OCI-LY7 (cell line): ENCODE results near the gene CCDC93. TPM values are rescaled to one million over a fixed set of nuclear protein-coding genes. Genes with fewer than 3 reads are reported as not detected.

ENCODE experiments used
- BruUV-seq: library from RNA; stranded (reverse); fragments of 400-500 nt; replicated peaks from 2 replicates; lab custom pipeline; 2021; lab: Mats Ljungman, UMichigan
- CTCF ChIA-PET: fragments of 300-600 bp; sonication (Branson Sonifier 250); formaldehyde crosslinking; loops from one replicate; lab custom pipeline; 2022; ENCODE audit warnings: antibody characterized with exemption; ENCODE audit not compliant: unreplicated experiment; lab: Charles Lee
- POLR2A ChIA-PET: fragments of 300-600 bp; sonication (Branson Sonifier 250); formaldehyde crosslinking; loops from one replicate; lab custom pipeline; 2022; ENCODE audit warnings: antibody characterized with exemption; lab: Charles Lee
- DNase-seq: peaks from one replicate; pipeline ENCODE4 v3.0.0-alpha.2; 2015; ENCODE audit warnings: low spot score
- H2AFZ ChIP-seq: fragments of 200-600 bp; sonication (generic), shearing (Covaris generic); 2 replicates; pipeline ENCODE4 v1.6.1; 2014; ENCODE audit warnings: mild to moderate bottlenecking, antibody characterized with exemption, low read length, moderate library complexity
- H3K27ac ChIP-seq: fragments of 200-600 bp; sonication (generic); 2 replicates; pipeline ENCODE4 v1.5.1; 2014; ENCODE audit warnings: mixed run types, low read depth, mild to moderate bottlenecking, moderate library complexity, low read length, inconsistent platforms; ENCODE audit not compliant: poor library complexity, severe bottlenecking
- H3K36me3 ChIP-seq: fragments of 200-600 bp; sonication (generic); 2 replicates; pipeline ENCODE4 v1.6.1; 2014; ENCODE audit warnings: mild to moderate bottlenecking, antibody characterized with exemption, low read length, moderate library complexity, mixed read lengths; ENCODE audit not compliant: insufficient read depth
- H3K4me1 ChIP-seq: fragments of 200-600 bp; sonication (generic); 2 replicates; pipeline ENCODE4 v1.5.1; 2014; ENCODE audit warnings: mild to moderate bottlenecking, low read length; ENCODE audit not compliant: insufficient read depth, poor library complexity, severe bottlenecking
- H3K4me2 ChIP-seq: fragments of 200-600 bp; sonication (generic); 2 replicates; pipeline ENCODE4 v1.6.1; 2014; ENCODE audit warnings: mild to moderate bottlenecking, low read length
- H3K4me3 ChIP-seq: fragments of 200-600 bp; sonication (generic); 2 replicates; pipeline ENCODE4 v1.5.1; 2014; ENCODE audit warnings: mild to moderate bottlenecking, low read depth, low read length; ENCODE audit not compliant: poor library complexity, severe bottlenecking
- H3K79me2 ChIP-seq: fragments of 200-600 bp; sonication (generic); 2 replicates; pipeline ENCODE4 v1.6.1; 2016; ENCODE audit warnings: low read depth, mild to moderate bottlenecking, low read length, moderate library complexity, mixed read lengths; ENCODE audit not compliant: insufficient read depth
- H3K9me2 ChIP-seq: fragments of 200-600 bp; sonication (generic); 2 replicates; pipeline ENCODE4 v1.6.1; 2016; ENCODE audit warnings: mild to moderate bottlenecking, low read length, mixed read lengths; ENCODE audit not compliant: insufficient read depth
- H3K9me3 ChIP-seq: fragments of 200-600 bp; sonication (generic); 2 replicates; pipeline ENCODE4 v1.6.1; 2014; ENCODE audit warnings: mild to moderate bottlenecking, mixed run types, low read length, mixed read lengths
- H4K20me1 ChIP-seq: fragments of 200-600 bp; sonication (generic); 2 replicates; pipeline ENCODE4 v1.6.1; 2014; ENCODE audit warnings: mild to moderate bottlenecking, antibody characterized with exemption, low read length, moderate library complexity, mixed read lengths; ENCODE audit not compliant: insufficient read depth
- CTCF ChIP-seq: fragments of 200-600 bp; sonication (generic); conservative IDR thresholded peaks from 2 replicates; pipeline ENCODE4 v1.5.1; 2014; ENCODE audit warnings: mild to moderate bottlenecking, antibody characterized with exemption, low read length, moderate library complexity, mixed read lengths
- EZH2phosphoT487 ChIP-seq: fragments of 200-600 bp; sonication (generic); IDR thresholded peaks from 2 replicates; pipeline ENCODE4 v1.6.1; 2018; ENCODE audit warnings: low read depth, borderline replicate concordance, mild to moderate bottlenecking, mixed run types, antibody characterized with exemption, low read length, moderate library complexity, mixed read lengths
- intact Hi-C: fragments of 100-400 bp; cut with micrococcal nuclease; formaldehyde crosslinking; loops from one replicate; pipeline ENCODE4 v1.10.0; 2022; ENCODE audit not compliant: unreplicated experiment
- total RNA-seq, 2 experiments: library from RNA; depleted of rRNA in 1 of 2; stranded (reverse); fragments of >200 nt in 1 of 2; shearing (Covaris generic) in 1 of 2; gene quantifications; 2 replicates each; pipeline ENCODE4 v1.2.3, GENCODE V29; 2014 to 2022

The CCDC93 gene
- total RNA-seq, 2 experiments from 2014 or later, result 25.6 to 53.8 TPM

GRCh38 chr2:117968722-117969121 is 45.1 kb downstream of the CCDC93 start:
- CTCF ChIA-PET, result no interaction called here

GRCh38 chr2:117967977-117968718 is 45.7 kb downstream of the CCDC93 start:
- Histone ChIP-seq H3K9me2 (no peaks in the 10 kb centered on the region), H3K4me1 (no peaks in the 10 kb centered on the region), H4K20me1 (no peaks in the 10 kb centered on the region), H3K36me3 (peaks cover 76% of the 10 kb centered on the region), H2AFZ (no peak overlapping the region), H3K27ac (no peak overlapping the region), H3K4me2 (no peak overlapping the region), H3K9me3 (no peaks in the 10 kb centered on the region), H3K4me3 (no peak overlapping the region), H3K79me2 (no peaks in the 10 kb centered on the region)
- intact Hi-C loops, result no loop called here
- no peak for DNase-seq
- TF ChIP-seq CTCF (no peak), EZH2phosphoT487 (no peak)
- POLR2A ChIA-PET, result interaction anchor here (0.9 kb wide), 1 partner anchor 17 kb away, joined by 3 read pairs; no protein-coding TSS in a partner anchor
- CTCF ChIA-PET, result no interaction called here
- no TSS peak for BruUV-seq

More at GRCh38 chr2:117968722-117969121, 45.1 kb downstream of the CCDC93 start:
- POLR2A ChIA-PET, result interaction anchor here (0.9 kb wide), 1 partner anchor 18 kb away, joined by 3 read pairs; no protein-coding TSS in a partner anchor
- no peak for TF ChIP-seq EZH2phosphoT487
- no peak for TF ChIP-seq CTCF
- no peak overlapping the region for H3K27ac ChIP-seq
- no TSS peak for BruUV-seq
- H3K36me3 ChIP-seq, result peaks cover 78% of the 10 kb centered on the region
- no peaks in the 10 kb centered on the region for H3K9me3 ChIP-seq
- no peak overlapping the region for H2AFZ ChIP-seq
- DNase-seq, result no peak
- no peaks in the 10 kb centered on the region for H3K9me2 ChIP-seq
- intact Hi-C loops, result no loop called here
- H4K20me1 ChIP-seq, result no peaks in the 10 kb centered on the region
- H3K4me2 ChIP-seq, result no peak overlapping the region
- H3K79me2 ChIP-seq, result no peaks in the 10 kb centered on the region
- H3K4me1 ChIP-seq, result no peaks in the 10 kb centered on the region
- no peak overlapping the region for H3K4me3 ChIP-seq

GRCh38 chr2:117963446-117963845 is 50.4 kb downstream of the CCDC93 start:
- ChIA-PET POLR2A (interaction anchor here (1.0 to 1.3 kb wide), 3 partner anchors 12 to 77 kb away, joined by 3 to 4 read pairs (median 3); no protein-coding TSS in a partner anchor), CTCF (no interaction called here)
- intact Hi-C loops, result no loop called here

More at GRCh38 chr2:117963446-117963845, 50.4 kb downstream of the CCDC93 start:
- Histone ChIP-seq H3K9me3 (no peaks in the 10 kb centered on the region), H3K79me2 (no peaks in the 10 kb centered on the region), H3K4me3 (no peak overlapping the region), H3K9me2 (no peaks in the 10 kb centered on the region), H3K4me2 (no peak overlapping the region), H4K20me1 (no peaks in the 10 kb centered on the region), H3K27ac (no peak overlapping the region), H3K36me3 (peaks cover 65% of the 10 kb centered on the region), H3K4me1 (no peaks in the 10 kb centered on the region), H2AFZ (no peak overlapping the region)
- DNase-seq, result no peak
- no TSS peak for BruUV-seq
- TF ChIP-seq CTCF (no peak), EZH2phosphoT487 (no peak)
